KMS-11 (cell line): ENCODE measurements around the gene VAT1L.

Experiments used
- H2AFZ ChIP-seq: fragments of 200-600 bp; sonication (generic); 2 replicates; pipeline ENCODE4 v1.6.1; 2016; ENCODE audit warnings: antibody characterized with exemption, mixed run types, low read depth
- H3K27ac ChIP-seq: fragments of 200-600 bp; sonication (generic); 2 replicates; pipeline ENCODE4 v1.6.1; 2016; ENCODE audit warnings: mild to moderate bottlenecking, mixed run types
- H3K27me3 ChIP-seq: fragments of 200-600 bp; sonication (generic); 2 replicates; pipeline ENCODE4 v1.6.1; 2017; ENCODE audit warnings: mild to moderate bottlenecking, low read depth, mixed run types, moderate library complexity; ENCODE audit not compliant: insufficient read depth
- H3K36me3 ChIP-seq: fragments of 200-600 bp; sonication (generic); 2 replicates; pipeline ENCODE4 v1.6.1; 2017; ENCODE audit warnings: mild to moderate bottlenecking, mixed run types; ENCODE audit not compliant: insufficient read depth
- H3K4me1 ChIP-seq: fragments of 200-600 bp; sonication (generic); 2 replicates; pipeline ENCODE4 v1.6.1; 2016; ENCODE audit warnings: mild to moderate bottlenecking, low read depth, mixed run types; ENCODE audit not compliant: poor library complexity, severe bottlenecking
- H3K4me2 ChIP-seq: fragments of 200-600 bp; sonication (generic); 2 replicates; pipeline ENCODE4 v1.7.0; 2016; ENCODE audit warnings: mild to moderate bottlenecking, mixed run types
- H3K4me3 ChIP-seq: fragments of 200-600 bp; sonication (generic); IDR thresholded peaks from 2 replicates; pipeline ENCODE4 v1.6.1; 2017; ENCODE audit warnings: low read depth, low read length, mixed read lengths; ENCODE audit not compliant: insufficient read depth
- H3K79me2 ChIP-seq: fragments of 200-600 bp; sonication (generic); 2 replicates; pipeline ENCODE4 v1.6.1; 2016; ENCODE audit warnings: low read depth, mixed run types; ENCODE audit not compliant: insufficient read depth
- H3K9ac ChIP-seq: fragments of 200-600 bp; sonication (generic); 2 replicates; pipeline ENCODE4 v1.6.1; 2016; ENCODE audit warnings: mild to moderate bottlenecking, mixed run types
- H4K20me1 ChIP-seq: fragments of 200-600 bp; sonication (generic); 2 replicates; pipeline ENCODE4 v1.6.1; 2016; ENCODE audit warnings: mild to moderate bottlenecking, mixed run types; ENCODE audit not compliant: insufficient read depth
- TF ChIP-seq, protein P1 (sequence below): fragments of 200-600 bp; sonication (generic); conservative IDR thresholded peaks from 2 replicates; pipeline ENCODE4 v1.6.1; 2017; ENCODE audit warnings: low read depth, mild to moderate bottlenecking, antibody characterized with exemption, low read length, moderate library complexity, mixed read lengths

Gene VAT1L

DNA sequence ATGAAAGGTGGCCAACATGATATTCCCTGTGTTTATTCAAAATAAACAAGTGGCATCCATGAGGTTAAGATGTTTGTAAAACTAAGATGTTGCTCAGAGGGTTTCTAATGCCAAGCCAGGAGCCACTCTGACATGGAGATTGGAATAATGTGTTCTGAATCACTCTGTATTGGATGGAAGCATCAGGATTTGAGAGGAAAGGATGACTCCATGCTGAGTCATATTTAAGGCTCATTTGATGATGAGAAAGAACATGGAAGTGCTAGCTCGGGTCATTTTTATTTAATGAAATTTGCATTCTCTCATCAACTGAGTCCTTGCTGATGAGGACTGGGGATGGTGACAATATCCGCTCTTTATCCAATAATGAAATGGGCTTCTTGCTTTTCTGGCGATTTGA, 6.2 kb downstream of the VAT1L start:
- Histone ChIP-seq H3K4me2 (no peak overlapping the region), H3K79me2 (no peaks in the 10 kb centered on the region), H3K4me3 (no peak overlapping the region), H3K27me3 (no peaks in the 10 kb centered on the region), H2AFZ (no peak overlapping the region), H3K4me1 (no peaks in the 10 kb centered on the region), H4K20me1 (no peaks in the 10 kb centered on the region), H3K9ac (no peak overlapping the region), H3K27ac (no peak overlapping the region), H3K36me3 (no peaks in the 10 kb centered on the region)
- TF ChIP-seq, protein P1, sequence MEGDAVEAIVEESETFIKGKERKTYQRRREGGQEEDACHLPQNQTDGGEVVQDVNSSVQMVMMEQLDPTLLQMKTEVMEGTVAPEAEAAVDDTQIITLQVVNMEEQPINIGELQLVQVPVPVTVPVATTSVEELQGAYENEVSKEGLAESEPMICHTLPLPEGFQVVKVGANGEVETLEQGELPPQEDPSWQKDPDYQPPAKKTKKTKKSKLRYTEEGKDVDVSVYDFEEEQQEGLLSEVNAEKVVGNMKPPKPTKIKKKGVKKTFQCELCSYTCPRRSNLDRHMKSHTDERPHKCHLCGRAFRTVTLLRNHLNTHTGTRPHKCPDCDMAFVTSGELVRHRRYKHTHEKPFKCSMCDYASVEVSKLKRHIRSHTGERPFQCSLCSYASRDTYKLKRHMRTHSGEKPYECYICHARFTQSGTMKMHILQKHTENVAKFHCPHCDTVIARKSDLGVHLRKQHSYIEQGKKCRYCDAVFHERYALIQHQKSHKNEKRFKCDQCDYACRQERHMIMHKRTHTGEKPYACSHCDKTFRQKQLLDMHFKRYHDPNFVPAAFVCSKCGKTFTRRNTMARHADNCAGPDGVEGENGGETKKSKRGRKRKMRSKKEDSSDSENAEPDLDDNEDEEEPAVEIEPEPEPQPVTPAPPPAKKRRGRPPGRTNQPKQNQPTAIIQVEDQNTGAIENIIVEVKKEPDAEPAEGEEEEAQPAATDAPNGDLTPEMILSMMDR = no peak

DNA sequence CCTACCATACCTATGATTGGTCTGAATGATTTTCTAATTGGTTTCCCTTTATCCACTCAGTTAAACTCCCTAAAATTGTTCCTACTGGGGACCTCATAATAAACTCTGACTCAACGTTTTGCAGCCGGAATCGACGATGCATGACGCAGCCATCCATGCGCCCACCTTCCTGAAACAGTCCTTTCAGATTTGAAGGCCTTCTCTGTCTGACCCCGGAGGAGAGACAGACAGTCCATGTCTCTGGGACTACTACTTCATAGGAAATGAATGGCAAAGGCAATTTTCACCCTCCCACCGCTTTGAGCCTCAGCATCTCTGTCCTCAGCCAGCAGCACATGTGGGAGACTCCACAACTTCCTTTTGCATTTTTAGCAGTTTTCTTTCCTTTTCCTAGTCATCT, 13.5 kb downstream of the VAT1L start:
- Histone ChIP-seq H2AFZ (no peak overlapping the region), H3K27ac (no peak overlapping the region), H3K4me3 (no peak overlapping the region), H3K79me2 (no peaks in the 10 kb centered on the region), H3K4me1 (no peaks in the 10 kb centered on the region), H3K27me3 (no peaks in the 10 kb centered on the region), H3K36me3 (no peaks in the 10 kb centered on the region), H4K20me1 (no peaks in the 10 kb centered on the region), H3K9ac (no peak overlapping the region), H3K4me2 (no peak overlapping the region)
- TF ChIP-seq, protein P1 = no peak

DNA sequence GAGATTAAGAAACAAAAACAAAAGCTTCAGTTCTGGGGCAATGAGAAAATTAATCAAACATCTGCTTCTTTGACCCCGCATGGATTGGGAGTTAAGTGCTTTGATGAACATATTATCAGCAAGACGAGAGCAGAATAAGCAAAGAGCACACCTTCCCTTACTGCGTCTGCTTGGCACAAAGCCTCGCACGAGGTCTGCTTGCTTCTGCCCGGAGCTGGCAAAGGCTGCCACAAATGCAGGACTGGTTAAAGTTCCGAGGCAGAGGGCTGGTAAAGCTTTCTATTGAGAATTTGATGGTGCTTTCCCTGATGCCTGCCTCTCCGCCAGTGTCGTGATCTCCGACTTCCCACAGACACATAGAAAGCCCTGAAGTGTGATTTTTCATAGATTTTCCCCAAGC, 17.0 kb downstream of the VAT1L start:
- Histone ChIP-seq H3K4me2 (no peak overlapping the region), H4K20me1 (no peaks in the 10 kb centered on the region), H3K27ac (no peak overlapping the region), H3K9ac (no peak overlapping the region), H3K79me2 (no peaks in the 10 kb centered on the region), H3K27me3 (no peaks in the 10 kb centered on the region), H2AFZ (no peak overlapping the region), H3K4me3 (no peak overlapping the region), H3K4me1 (no peaks in the 10 kb centered on the region), H3K36me3 (no peaks in the 10 kb centered on the region)
- TF ChIP-seq, protein P1 = no peak

DNA sequence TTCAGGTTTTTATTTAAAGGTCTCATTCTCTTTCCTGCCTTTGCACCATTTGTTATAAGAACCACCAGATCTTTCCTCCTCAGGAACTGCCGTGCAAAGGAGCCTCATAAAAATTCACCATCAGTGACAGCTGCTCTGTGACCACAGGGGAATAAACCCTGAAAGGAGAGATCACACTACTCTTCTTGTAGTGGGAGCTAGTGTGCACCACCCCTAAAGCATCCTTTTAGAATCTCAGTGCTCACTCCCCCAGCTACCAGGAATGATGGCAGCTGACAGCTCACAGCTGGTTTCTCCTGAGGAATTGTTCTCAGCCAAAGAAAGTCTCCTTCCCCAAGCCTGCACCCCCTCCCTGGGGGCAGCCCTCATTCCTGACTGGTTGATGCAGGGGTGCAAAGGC, 18.7 kb downstream of the VAT1L start:
- no peak overlapping the region for H3K27ac ChIP-seq
- H3K36me3 ChIP-seq = no peaks in the 10 kb centered on the region
- H3K4me1 ChIP-seq = no peaks in the 10 kb centered on the region
- H3K79me2 ChIP-seq = no peaks in the 10 kb centered on the region
- H3K27me3 ChIP-seq = no peaks in the 10 kb centered on the region
- no peak overlapping the region for H2AFZ ChIP-seq
- no peak overlapping the region for H3K9ac ChIP-seq
- no peaks in the 10 kb centered on the region for H4K20me1 ChIP-seq
- H3K4me3 ChIP-seq = no peak overlapping the region
- TF ChIP-seq, protein P1 = no peak
- no peak overlapping the region for H3K4me2 ChIP-seq
